ENCODE data around the gene MYRF.

DNA sequence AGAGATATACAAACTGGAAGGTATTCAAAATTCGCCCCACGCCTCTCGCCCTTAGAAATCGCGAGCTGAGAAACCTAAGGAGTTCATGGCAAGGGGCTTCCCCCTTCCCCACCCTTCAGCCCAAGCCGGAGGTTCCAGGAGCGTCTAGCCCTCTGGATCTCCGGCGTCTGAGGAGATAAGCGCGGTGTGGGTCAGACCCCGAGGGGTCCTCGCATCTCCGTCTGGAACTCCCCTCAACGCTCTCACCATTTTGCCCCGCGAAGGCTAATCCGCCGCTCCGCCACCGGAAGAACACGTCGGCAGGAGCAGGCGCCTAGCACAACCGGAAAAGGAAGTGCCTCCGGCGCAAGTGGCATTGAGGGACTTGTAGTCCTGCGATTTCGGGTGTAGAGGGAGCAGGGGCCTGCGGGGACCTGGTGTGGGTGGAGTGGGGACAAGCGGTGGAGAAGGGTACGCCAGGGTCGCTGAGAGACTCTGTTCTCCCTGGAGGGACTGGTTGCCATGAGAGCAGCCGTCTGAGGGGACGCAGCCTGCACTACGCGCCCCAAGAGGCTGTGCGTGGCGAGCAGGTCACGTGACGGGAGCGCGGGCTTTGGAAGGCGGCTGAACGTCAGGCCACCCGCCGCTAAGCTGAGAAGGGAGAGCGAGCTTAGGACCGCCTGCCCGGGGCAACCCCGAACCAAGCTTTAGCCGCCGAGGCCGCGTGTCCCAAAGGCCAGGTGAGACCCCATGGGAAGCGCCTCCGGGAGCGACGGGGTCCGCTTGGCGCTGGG, 40.1 kb downstream of the MYRF start, which contains the start of the genes FEN1 and TMEM258:
- TF ChIP-seq, protein P1, sequence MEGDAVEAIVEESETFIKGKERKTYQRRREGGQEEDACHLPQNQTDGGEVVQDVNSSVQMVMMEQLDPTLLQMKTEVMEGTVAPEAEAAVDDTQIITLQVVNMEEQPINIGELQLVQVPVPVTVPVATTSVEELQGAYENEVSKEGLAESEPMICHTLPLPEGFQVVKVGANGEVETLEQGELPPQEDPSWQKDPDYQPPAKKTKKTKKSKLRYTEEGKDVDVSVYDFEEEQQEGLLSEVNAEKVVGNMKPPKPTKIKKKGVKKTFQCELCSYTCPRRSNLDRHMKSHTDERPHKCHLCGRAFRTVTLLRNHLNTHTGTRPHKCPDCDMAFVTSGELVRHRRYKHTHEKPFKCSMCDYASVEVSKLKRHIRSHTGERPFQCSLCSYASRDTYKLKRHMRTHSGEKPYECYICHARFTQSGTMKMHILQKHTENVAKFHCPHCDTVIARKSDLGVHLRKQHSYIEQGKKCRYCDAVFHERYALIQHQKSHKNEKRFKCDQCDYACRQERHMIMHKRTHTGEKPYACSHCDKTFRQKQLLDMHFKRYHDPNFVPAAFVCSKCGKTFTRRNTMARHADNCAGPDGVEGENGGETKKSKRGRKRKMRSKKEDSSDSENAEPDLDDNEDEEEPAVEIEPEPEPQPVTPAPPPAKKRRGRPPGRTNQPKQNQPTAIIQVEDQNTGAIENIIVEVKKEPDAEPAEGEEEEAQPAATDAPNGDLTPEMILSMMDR (IDR thresholded peaks at IDR 0.05; ENCODE audit: insufficient read depth, low read depth, low read length) = no peak
- TF ChIP-seq EZH2 (IDR thresholded peaks at IDR 0.05; ENCODE audit: insufficient read depth, low read length) = no peak
